ENCODE measurements around the gene DYNLT2.

The DYNLT2 gene

GRCh38 chr6:169791721-169792131, 40.4 kb upstream of the DYNLT2 start:
- TF ChIP-seq SUZ12 (IDR thresholded peaks at IDR 0.05) (no peak), ZNF384 (IDR thresholded peaks at IDR 0.05) (no peak), L3MBTL2 (conservative IDR thresholded peaks at IDR 0.05) (no peak), FOXM1 (IDR thresholded peaks at IDR 0.05; ENCODE audit: borderline replicate concordance) (no peak), FOXK2 (IDR thresholded peaks at IDR 0.05) (no peak), SP1 (IDR thresholded peaks at IDR 0.05) (no peak), ELF4 (IDR thresholded peaks at IDR 0.05) (no peak), ARNT (IDR thresholded peaks at IDR 0.05) (no peak), TARDBP (IDR thresholded peaks at IDR 0.05) (no peak), LEF1 (IDR thresholded peaks at IDR 0.05; ENCODE audit: borderline replicate concordance) (no peak), CTBP1 (IDR thresholded peaks at IDR 0.05; ENCODE audit: borderline replicate concordance) (no peak), NFRKB (IDR thresholded peaks at IDR 0.05) (no peak), FOXA1 (IDR thresholded peaks at IDR 0.05) (no peak), HDGF (IDR thresholded peaks at IDR 0.05; ENCODE audit: borderline replicate concordance) (no peak), BHLHE40 (IDR thresholded peaks at IDR 0.05; ENCODE audit: borderline replicate concordance) (no peak)
- TF ChIP-seq, protein P1, sequence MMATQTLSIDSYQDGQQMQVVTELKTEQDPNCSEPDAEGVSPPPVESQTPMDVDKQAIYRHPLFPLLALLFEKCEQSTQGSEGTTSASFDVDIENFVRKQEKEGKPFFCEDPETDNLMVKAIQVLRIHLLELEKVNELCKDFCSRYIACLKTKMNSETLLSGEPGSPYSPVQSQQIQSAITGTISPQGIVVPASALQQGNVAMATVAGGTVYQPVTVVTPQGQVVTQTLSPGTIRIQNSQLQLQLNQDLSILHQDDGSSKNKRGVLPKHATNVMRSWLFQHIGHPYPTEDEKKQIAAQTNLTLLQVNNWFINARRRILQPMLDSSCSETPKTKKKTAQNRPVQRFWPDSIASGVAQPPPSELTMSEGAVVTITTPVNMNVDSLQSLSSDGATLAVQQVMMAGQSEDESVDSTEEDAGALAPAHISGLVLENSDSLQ (IDR thresholded peaks at IDR 0.05): no peak
- POLR2A ChIA-PET: interaction anchor here (2.9 kb wide), 1 partner anchor 13 kb away, joined by 16 read pairs; no protein-coding TSS in a partner anchor
- peak; percentile 53 for DNase-seq (ENCODE audit: extremely low spot score)
- CTCF ChIA-PET: no interaction called here

DNA sequence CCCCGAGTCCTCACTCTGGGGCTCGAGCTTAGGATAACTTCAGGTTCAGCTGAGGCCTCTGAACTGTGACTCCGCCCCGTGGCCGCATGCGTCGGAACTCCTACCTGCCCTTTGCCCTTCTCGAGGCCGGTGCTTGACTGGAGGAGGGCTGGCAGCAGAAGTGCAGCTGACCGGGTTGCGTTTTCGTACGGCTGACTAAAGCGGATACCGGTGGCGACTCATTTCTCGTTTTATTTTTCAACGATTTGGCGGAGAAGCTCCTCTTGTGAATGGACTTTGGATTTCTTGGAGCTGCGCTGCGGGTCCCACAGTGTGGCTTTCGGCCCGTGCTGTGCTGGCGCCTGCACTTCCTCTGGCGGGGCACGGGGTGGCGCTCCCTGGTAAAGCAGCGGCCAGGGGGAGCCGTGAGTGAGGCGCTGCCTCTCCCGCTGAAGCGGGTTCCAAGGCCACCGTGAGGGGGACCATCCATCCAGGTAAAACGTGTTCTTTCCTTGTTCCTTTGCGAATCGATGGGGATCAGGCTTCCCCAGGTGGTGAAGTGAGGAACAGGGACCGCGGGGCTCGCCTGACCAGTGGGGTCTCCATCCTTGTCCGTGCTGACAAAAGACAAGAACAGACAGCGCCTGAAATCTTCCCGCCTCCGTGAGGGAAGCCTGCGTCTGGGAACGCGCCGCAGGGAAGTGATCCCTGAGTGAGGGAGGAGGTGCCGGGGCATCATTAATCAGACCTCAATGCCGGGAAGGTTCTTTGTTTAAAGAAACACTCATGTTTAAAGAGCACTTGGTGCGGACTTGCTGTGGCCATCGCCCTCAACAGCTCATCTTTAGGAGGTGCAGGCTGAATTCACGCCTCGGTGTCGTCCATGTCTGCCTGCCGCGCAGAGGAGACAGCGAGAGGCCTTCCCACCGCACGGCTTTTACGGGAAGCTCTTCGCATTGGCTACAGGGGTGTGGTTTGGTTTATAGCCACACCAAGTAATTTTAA, 38.9 kb upstream of the DYNLT2 start:
- ChIA-PET POLR2A (interaction anchor here (0.6 to 1.8 kb wide), 5 partner anchors 11 to 833 kb away, joined by 3 to 6 read pairs (median 3); no protein-coding TSS in a partner anchor), CTCF (interaction anchor here (0.6 to 2.1 kb wide), 11 partner anchors 9 to 742 kb away, joined by 3 to 16 read pairs (median 4); partner anchors contain the start of genes DYNLT2 and ERMARD)
- TF ChIP-seq CTBP1 (IDR thresholded peaks at IDR 0.05; ENCODE audit: borderline replicate concordance) (peak; percentile 51; the same call in 1 of the 2 replicates), SP1 (IDR thresholded peaks at IDR 0.05) (no peak), L3MBTL2 (conservative IDR thresholded peaks at IDR 0.05) (peak; percentile 88), FOXM1 (IDR thresholded peaks at IDR 0.05; ENCODE audit: borderline replicate concordance) (no peak), SUZ12 (IDR thresholded peaks at IDR 0.05) (no peak), ELF4 (IDR thresholded peaks at IDR 0.05) (no peak)
- TF ChIP-seq, protein P1 (IDR thresholded peaks at IDR 0.05): peak; percentile 36
- peak; percentile 94 for DNase-seq (ENCODE audit: extremely low spot score)

DNA sequence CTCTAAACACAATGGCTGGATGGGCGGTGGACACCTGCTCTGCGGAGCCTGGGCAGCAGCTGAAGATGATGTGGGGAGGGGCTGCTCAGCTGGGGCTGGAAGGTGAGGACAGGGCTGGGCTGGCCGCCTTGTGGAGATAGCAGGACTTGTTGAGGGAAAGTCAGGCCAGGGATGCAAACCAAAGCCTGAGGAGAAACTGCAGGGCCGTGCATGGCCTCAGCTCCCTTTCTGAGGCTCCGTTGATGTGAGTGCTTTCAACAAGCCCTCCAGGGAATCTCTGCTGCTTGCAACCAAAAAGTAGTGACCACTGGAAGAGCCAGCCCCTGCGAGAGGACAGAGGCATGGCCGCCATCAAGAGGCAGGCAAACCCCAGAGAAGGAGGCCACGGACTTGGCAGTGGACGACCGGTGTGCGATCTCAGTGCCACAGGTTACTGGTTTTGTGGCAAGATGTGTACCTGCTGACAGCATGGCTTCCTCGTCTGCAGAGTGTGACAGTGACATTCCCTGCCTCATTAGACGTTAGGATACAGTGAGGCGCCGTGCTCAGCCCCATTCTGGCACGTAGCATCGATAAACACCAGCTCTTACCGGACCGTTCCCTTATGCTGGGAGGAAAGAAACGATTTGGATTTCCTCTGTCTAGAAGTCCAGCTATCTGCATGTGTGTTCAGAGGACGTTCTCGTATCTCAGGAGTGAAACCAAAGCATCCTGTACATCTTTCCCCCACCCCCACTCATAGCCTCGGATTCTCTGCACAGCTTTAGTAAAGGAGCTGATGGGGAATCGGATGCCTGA, 38.0 kb upstream of the DYNLT2 start:
- CTCF ChIA-PET: interaction anchor here (0.6 to 2.1 kb wide), 11 partner anchors 10 to 760 kb away, joined by 3 to 16 read pairs (median 5); partner anchors contain the start of genes DYNLT2 and ERMARD
- POLR2A ChIA-PET: interaction anchor here (1.5 to 1.8 kb wide), 2 partner anchors 741 to 832 kb away, joined by 3 read pairs; no protein-coding TSS in a partner anchor
- no peak for TF ChIP-seq HDGF (IDR thresholded peaks at IDR 0.05; ENCODE audit: borderline replicate concordance)
- no peak for DNase-seq (ENCODE audit: extremely low spot score)

GRCh38 chr6:169788809-169789145, 37.4 kb upstream of the DYNLT2 start:
- no peak for DNase-seq (ENCODE audit: extremely low spot score)
- TF ChIP-seq ELF4 (IDR thresholded peaks at IDR 0.05): no peak
- TF ChIP-seq, protein P1 (IDR thresholded peaks at IDR 0.05): 0 out of 2 replicates have a peak, but pooled peaks have one; percentile 44
- POLR2A ChIA-PET: no interaction called here
- CTCF ChIA-PET: interaction anchor here (0.8 to 1.8 kb wide), 4 partner anchors 10 to 761 kb away, joined by 3 to 9 read pairs (median 5); no protein-coding TSS in a partner anchor

- CTCF ChIA-PET: interaction anchor here (0.5 kb wide), 1 partner anchor 949 kb away, joined by 4 read pairs; no protein-coding TSS in a partner anchor
- no peak for TF ChIP-seq HDGF (IDR thresholded peaks at IDR 0.05; ENCODE audit: borderline replicate concordance)
- no peak for TF ChIP-seq ELF4 (IDR thresholded peaks at IDR 0.05)
- TF ChIP-seq CTBP1 (IDR thresholded peaks at IDR 0.05; ENCODE audit: borderline replicate concordance): no peak
- no peak for TF ChIP-seq ARNT (IDR thresholded peaks at IDR 0.05)
- TF ChIP-seq, protein P1 (IDR thresholded peaks at IDR 0.05): no peak
- TF ChIP-seq FOXK2 (IDR thresholded peaks at IDR 0.05): no peak
- TF ChIP-seq ZNF384 (IDR thresholded peaks at IDR 0.05): no peak
- TF ChIP-seq LEF1 (IDR thresholded peaks at IDR 0.05; ENCODE audit: borderline replicate concordance): no peak
- no peak for TF ChIP-seq FOXA1 (IDR thresholded peaks at IDR 0.05)
- TF ChIP-seq SP1 (IDR thresholded peaks at IDR 0.05): no peak
- no peak for TF ChIP-seq SUZ12 (IDR thresholded peaks at IDR 0.05)
- TF ChIP-seq BHLHE40 (IDR thresholded peaks at IDR 0.05; ENCODE audit: borderline replicate concordance): no peak
- no peak for TF ChIP-seq TARDBP (IDR thresholded peaks at IDR 0.05)
- no peak for TF ChIP-seq NFRKB (IDR thresholded peaks at IDR 0.05)
- no peak for TF ChIP-seq L3MBTL2 (conservative IDR thresholded peaks at IDR 0.05)
- TF ChIP-seq FOXM1 (IDR thresholded peaks at IDR 0.05; ENCODE audit: borderline replicate concordance): no peak
- DNase-seq (ENCODE audit: extremely low spot score): no peak
Measured at GRCh38 chr6:169787797-169788196, 36.4 kb upstream of the DYNLT2 start.

More at GRCh38 chr6:169787797-169788196, 36.4 kb upstream of the DYNLT2 start:
- POLR2A ChIA-PET: no interaction called here
